Measurements from ENCODE around the gene SLC25A23.

Gene SLC25A23

DNA sequence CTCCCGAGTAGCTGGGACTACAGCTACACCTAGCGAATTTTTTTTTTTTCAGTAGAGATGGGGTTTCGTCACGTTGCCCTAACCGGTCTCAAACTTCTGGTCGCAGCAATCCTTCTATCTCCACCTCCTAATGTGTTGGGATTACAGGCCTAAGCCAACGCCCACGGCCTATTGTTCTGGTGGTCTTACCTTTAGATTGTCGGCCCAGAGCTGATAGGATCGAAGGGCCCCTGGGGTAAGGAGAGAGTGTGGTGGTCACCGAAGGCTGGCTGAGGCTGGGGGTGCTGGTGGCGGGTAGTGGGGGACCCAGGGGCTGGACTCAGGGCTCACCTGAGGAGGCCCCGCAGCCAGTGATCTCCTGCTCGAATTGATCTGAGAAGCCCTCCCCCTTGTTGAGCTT, 11.5 kb upstream of the SLC25A23 start:
- H3K27me3 ChIP-seq (ENCODE audit: insufficient read depth, poor library complexity, severe bottlenecking), result no peaks in the 10 kb centered on the region
- no peaks in the 10 kb centered on the region for H3K9me3 ChIP-seq (ENCODE audit: severe bottlenecking)
- no peaks in the 10 kb centered on the region for H3K4me1 ChIP-seq (ENCODE audit: insufficient read depth, poor library complexity, severe bottlenecking)
- H3K4me3 ChIP-seq (ENCODE audit: severe bottlenecking), result no peak overlapping the region
- no peaks in the 10 kb centered on the region for H3K36me3 ChIP-seq (ENCODE audit: low read depth)
- TF ChIP-seq, protein P1, sequence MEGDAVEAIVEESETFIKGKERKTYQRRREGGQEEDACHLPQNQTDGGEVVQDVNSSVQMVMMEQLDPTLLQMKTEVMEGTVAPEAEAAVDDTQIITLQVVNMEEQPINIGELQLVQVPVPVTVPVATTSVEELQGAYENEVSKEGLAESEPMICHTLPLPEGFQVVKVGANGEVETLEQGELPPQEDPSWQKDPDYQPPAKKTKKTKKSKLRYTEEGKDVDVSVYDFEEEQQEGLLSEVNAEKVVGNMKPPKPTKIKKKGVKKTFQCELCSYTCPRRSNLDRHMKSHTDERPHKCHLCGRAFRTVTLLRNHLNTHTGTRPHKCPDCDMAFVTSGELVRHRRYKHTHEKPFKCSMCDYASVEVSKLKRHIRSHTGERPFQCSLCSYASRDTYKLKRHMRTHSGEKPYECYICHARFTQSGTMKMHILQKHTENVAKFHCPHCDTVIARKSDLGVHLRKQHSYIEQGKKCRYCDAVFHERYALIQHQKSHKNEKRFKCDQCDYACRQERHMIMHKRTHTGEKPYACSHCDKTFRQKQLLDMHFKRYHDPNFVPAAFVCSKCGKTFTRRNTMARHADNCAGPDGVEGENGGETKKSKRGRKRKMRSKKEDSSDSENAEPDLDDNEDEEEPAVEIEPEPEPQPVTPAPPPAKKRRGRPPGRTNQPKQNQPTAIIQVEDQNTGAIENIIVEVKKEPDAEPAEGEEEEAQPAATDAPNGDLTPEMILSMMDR (IDR thresholded peaks at IDR 0.05; ENCODE audit: poor library complexity, severe bottlenecking), result no peak
- no peak for ATAC-seq (ENCODE audit: low read depth)
- no peak for DNase-seq (ENCODE audit: low spot score)
- no peak overlapping the region for H3K27ac ChIP-seq (ENCODE audit: poor library complexity, severe bottlenecking)

DNA sequence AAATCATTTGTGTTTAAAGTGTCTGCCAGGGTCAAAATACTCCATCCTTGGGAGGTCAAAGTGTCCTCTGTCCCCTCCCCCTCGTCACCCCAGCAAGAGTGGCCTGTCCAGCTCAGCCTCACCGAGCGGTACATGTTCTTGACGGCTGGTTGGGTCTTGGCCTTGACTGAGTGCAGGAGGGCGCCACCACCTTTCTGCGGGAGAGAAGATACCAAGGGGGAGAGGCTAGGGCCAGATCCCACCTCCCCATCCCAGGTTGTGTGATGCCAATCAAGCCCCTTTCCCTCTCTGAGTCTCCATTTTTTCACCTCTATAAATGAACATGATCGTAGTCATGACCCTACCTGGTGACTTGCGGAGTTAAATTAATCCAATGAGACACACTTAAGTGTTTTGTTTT, 10.6 kb upstream of the SLC25A23 start:
- Histone ChIP-seq H3K9me3 (ENCODE audit: severe bottlenecking) (no peaks in the 10 kb centered on the region), H3K27ac (ENCODE audit: poor library complexity, severe bottlenecking) (no peak overlapping the region), H3K4me3 (ENCODE audit: severe bottlenecking) (no peak overlapping the region), H3K27me3 (ENCODE audit: insufficient read depth, poor library complexity, severe bottlenecking) (no peaks in the 10 kb centered on the region), H3K4me1 (ENCODE audit: insufficient read depth, poor library complexity, severe bottlenecking) (no peaks in the 10 kb centered on the region), H3K36me3 (ENCODE audit: low read depth) (no peaks in the 10 kb centered on the region)
- TF ChIP-seq, protein P1 (IDR thresholded peaks at IDR 0.05; ENCODE audit: poor library complexity, severe bottlenecking), result no peak
- DNase-seq (ENCODE audit: low spot score) (no peak), ATAC-seq (ENCODE audit: low read depth) (no peak)

DNA sequence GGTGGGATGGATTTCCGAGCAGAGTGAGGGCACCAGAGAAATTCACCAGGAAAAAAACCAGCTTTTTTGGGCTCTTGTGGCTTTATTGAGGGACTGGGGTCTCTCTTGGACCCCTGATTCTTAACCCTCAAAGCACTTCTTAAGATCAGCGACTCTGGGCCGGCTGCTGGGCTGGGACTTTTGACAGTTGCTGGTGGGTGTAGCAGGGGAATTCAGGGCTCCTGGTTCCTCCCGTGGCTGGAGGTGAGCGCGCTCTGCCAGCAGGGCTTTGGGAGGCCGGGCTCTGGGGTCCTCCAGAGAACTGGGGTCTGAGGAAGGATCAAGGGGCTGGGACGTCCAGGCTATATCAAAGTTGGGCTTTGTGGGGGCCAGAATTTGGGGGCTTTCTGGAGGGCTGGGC, 7.8 kb upstream of the SLC25A23 start:
- no peaks in the 10 kb centered on the region for H3K27me3 ChIP-seq (ENCODE audit: insufficient read depth, poor library complexity, severe bottlenecking)
- no peaks in the 10 kb centered on the region for H3K4me1 ChIP-seq (ENCODE audit: insufficient read depth, poor library complexity, severe bottlenecking)
- H3K9me3 ChIP-seq (ENCODE audit: severe bottlenecking), result no peaks in the 10 kb centered on the region
- H3K27ac ChIP-seq (ENCODE audit: poor library complexity, severe bottlenecking), result no peak overlapping the region
- H3K36me3 ChIP-seq (ENCODE audit: low read depth), result no peaks in the 10 kb centered on the region
- ATAC-seq (ENCODE audit: low read depth) (no peak), DNase-seq (ENCODE audit: low spot score) (no peak)
- no peak overlapping the region for H3K4me3 ChIP-seq (ENCODE audit: severe bottlenecking)
- TF ChIP-seq, protein P1 (IDR thresholded peaks at IDR 0.05; ENCODE audit: poor library complexity, severe bottlenecking), result no peak

DNA sequence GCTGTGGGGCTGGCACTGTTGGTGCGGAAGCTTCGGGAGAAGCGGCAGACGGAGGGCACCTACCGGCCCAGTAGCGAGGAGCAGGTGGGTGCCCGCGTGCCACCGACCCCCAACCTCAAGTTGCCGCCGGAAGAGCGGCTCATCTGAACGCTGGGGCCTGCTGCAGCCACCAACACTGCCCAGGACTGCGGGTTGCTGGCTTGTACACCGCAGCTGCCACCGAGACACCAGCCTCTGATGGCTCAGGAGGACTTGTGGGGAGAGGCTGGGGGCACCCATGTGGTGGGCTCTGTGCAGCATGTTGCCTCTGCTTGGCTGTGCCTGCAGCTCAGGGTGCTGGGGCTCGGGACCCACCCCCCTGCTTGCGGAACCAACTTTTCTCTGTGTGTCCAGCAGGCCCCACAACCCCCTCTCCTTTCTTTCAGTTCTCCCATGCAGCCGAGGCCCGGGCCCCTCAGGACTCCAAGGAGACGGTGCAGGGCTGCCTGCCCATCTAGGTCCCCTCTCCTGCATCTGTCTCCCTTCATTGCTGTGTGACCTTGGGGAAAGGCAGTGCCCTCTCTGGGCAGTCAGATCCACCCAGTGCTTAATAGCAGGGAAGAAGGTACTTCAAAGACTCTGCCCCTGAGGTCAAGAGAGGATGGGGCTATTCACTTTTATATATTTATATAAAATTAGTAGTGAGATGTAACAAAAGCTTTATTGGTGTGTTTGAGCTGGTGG, 7.1 kb upstream of the SLC25A23 start:
- DNase-seq (ENCODE audit: low spot score), result no peak
- Histone ChIP-seq H3K36me3 (ENCODE audit: low read depth) (no peaks in the 10 kb centered on the region), H3K4me1 (ENCODE audit: insufficient read depth, poor library complexity, severe bottlenecking) (no peaks in the 10 kb centered on the region), H3K4me3 (ENCODE audit: severe bottlenecking) (no peak overlapping the region), H3K27me3 (ENCODE audit: insufficient read depth, poor library complexity, severe bottlenecking) (no peaks in the 10 kb centered on the region), H3K9me3 (ENCODE audit: severe bottlenecking) (no peaks in the 10 kb centered on the region), H3K27ac (ENCODE audit: poor library complexity, severe bottlenecking) (no peak overlapping the region)
- no peak for ATAC-seq (ENCODE audit: low read depth)
- TF ChIP-seq, protein P1 (IDR thresholded peaks at IDR 0.05; ENCODE audit: poor library complexity, severe bottlenecking), result no peak

DNA sequence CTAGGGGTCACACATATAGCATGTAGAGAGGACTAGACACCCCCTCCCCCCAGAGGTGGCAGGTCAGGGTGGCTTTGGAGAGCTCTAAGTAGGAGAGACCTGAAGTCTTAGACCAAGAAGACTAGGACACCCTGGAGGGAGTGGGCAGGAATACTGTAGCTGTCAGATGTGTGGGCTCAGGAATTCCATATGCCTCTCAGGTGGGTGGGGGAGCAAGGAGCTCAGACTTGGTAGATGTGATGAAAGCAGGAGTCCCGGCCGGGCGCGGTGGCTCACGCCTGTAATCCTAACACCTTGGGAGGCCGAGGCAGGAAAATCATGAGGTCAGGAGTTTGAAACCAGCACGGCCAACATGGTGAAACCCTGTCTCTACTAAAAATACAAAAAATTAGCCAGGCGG, 6.1 kb upstream of the SLC25A23 start:
- ATAC-seq (ENCODE audit: low read depth) (no peak), DNase-seq (ENCODE audit: low spot score) (no peak)
- H3K9me3 ChIP-seq (ENCODE audit: severe bottlenecking), result no peaks in the 10 kb centered on the region
- H3K4me1 ChIP-seq (ENCODE audit: insufficient read depth, poor library complexity, severe bottlenecking), result no peaks in the 10 kb centered on the region
- H3K27ac ChIP-seq (ENCODE audit: poor library complexity, severe bottlenecking), result no peak overlapping the region
- no peak overlapping the region for H3K4me3 ChIP-seq (ENCODE audit: severe bottlenecking)
- no peaks in the 10 kb centered on the region for H3K36me3 ChIP-seq (ENCODE audit: low read depth)
- no peaks in the 10 kb centered on the region for H3K27me3 ChIP-seq (ENCODE audit: insufficient read depth, poor library complexity, severe bottlenecking)
- TF ChIP-seq, protein P1 (IDR thresholded peaks at IDR 0.05; ENCODE audit: poor library complexity, severe bottlenecking), result no peak
